Ureter (tissue), 1 donor: ENCODE results near the gene NYAP1. TPM values are rescaled to one million over a fixed set of nuclear protein-coding genes. Genes with fewer than 3 reads are reported as not detected.
"Not testable (repeated sequence)": the region's sequence is repeated elsewhere in the genome, so short reads cannot be mapped to it uniquely, and the experiment has no call there.

Experiments
- DNase-seq: peaks from one replicate; pipeline ENCODE4 v3.0.0-alpha.2; 2020; ENCODE audit warnings: low spot score
- total RNA-seq: library from RNA; stranded (reverse); gene quantifications from one replicate; pipeline ENCODE4 v1.2.4, GENCODE V29; 2023
- donor health status: DM: yes; HTN: yes; CAD: no.

NYAP1 gene
- total RNA-seq, 1 donor from 2014 or later: 0.68 TPM

- DNase-seq: no peak
Measured at GRCh38 chr7:100483090-100483721, 521 bp upstream of the NYAP1 start.

- no peak for DNase-seq
Measured at GRCh38 chr7:100484673-100485045, 932 bp downstream of the NYAP1 start.

GRCh38 chr7:100485471-100485876 is 1.7 kb downstream of the NYAP1 start:
- no peak for DNase-seq

GRCh38 chr7:100486111-100486636 is 2.4 kb downstream of the NYAP1 start:
- DNase-seq: no peak

- DNase-seq: no peak
Measured at GRCh38 chr7:100486753-100487446, 3.2 kb downstream of the NYAP1 start.

GRCh38 chr7:100488333-100489095 is 4.8 kb downstream of the NYAP1 start:
- no peak for DNase-seq

GRCh38 chr7:100489121-100489520 is 5.4 kb downstream of the NYAP1 start:
- no peak for DNase-seq

- no peak for DNase-seq
Measured at GRCh38 chr7:100489824-100490223, 6.1 kb downstream of the NYAP1 start.

GRCh38 chr7:100490483-100491191 is 6.9 kb downstream of the NYAP1 start:
- DNase-seq: no peak

- DNase-seq: no peak
Measured at GRCh38 chr7:100491192-100491578, 7.5 kb downstream of the NYAP1 start.

- no peak for DNase-seq
Measured at GRCh38 chr7:100492738-100493475, 9.2 kb downstream of the NYAP1 start.

- DNase-seq: no peak
Measured at GRCh38 chr7:100493476-100494264, 9.9 kb downstream of the NYAP1 start.

GRCh38 chr7:100496509-100496908 is 12.8 kb downstream of the NYAP1 start:
- no peak for DNase-seq

- not testable (repeated sequence) for DNase-seq
Measured at GRCh38 chr7:100500743-100501142, 17.0 kb downstream of the NYAP1 start.

GRCh38 chr7:100504031-100504430 is 20.3 kb downstream of the NYAP1 start:
- not testable (repeated sequence) for DNase-seq

- DNase-seq: no peak
Measured at GRCh38 chr7:100504887-100505611, 21.3 kb downstream of the NYAP1 start.

- DNase-seq: no peak
Measured at GRCh38 chr7:100506356-100506923, 22.7 kb downstream of the NYAP1 start.

- peak; percentile 72 for DNase-seq
Measured at GRCh38 chr7:100509231-100509630, 25.5 kb downstream of the NYAP1 start.
